Neural cell (in vitro differentiated cells): ENCODE results near the gene PDE4D.

ENCODE experiments used
- CTCF ChIP-seq: fragments of 450-650 bp; IDR thresholded peaks from 2 replicates; pipeline ENCODE4 v1.5.1; 2014; ENCODE audit warnings: antibody characterized with exemption, mild to moderate bottlenecking, moderate library complexity; ENCODE audit not compliant: poor library complexity, severe bottlenecking
- MXI1 ChIP-seq: fragments of 450-650 bp; conservative IDR thresholded peaks from 2 replicates; pipeline ENCODE4 v1.6.1; 2014; ENCODE audit warnings: antibody characterized with exemption, mild to moderate bottlenecking; ENCODE audit not compliant: poor library complexity, severe bottlenecking
- POLR2AphosphoS5 ChIP-seq: IDR thresholded peaks from 2 replicates; pipeline ENCODE4 v1.6.1; 2012
- TAF1 ChIP-seq: IDR thresholded peaks from 2 replicates; pipeline ENCODE4 v1.6.1; 2012; ENCODE audit warnings: low read depth

GRCh38 chr5:59368951-59369350 lies 524.6 kb downstream of the PDE4D start:
- TF ChIP-seq CTCF (no peak), TAF1 (no peak), MXI1 (no peak), POLR2AphosphoS5 (peak; percentile 51)
